MM.1S (cell line): ENCODE measurements around the gene DNAJC8.

Experiments
- EZH2 ChIP-seq: fragments of 300-600 bp; sonication (generic); optimal IDR thresholded peaks from 2 replicates; pipeline ENCODE3; 2017; ENCODE audit warnings: low read depth, mild to moderate bottlenecking, antibody characterized with exemption, low read length, mixed read lengths
- EZH2phosphoT487 ChIP-seq: fragments of 300-600 bp; sonication (generic); IDR thresholded peaks from 2 replicates; pipeline ENCODE4 v1.6.1; 2018; ENCODE audit warnings: antibody characterized with exemption, low read length
- TF ChIP-seq, protein P1 (sequence below): fragments of 300-600 bp; sonication (generic); IDR thresholded peaks from 2 replicates; pipeline ENCODE4 v1.5.1; 2016; ENCODE audit warnings: antibody characterized with exemption, low read length, mixed read lengths

DNA sequence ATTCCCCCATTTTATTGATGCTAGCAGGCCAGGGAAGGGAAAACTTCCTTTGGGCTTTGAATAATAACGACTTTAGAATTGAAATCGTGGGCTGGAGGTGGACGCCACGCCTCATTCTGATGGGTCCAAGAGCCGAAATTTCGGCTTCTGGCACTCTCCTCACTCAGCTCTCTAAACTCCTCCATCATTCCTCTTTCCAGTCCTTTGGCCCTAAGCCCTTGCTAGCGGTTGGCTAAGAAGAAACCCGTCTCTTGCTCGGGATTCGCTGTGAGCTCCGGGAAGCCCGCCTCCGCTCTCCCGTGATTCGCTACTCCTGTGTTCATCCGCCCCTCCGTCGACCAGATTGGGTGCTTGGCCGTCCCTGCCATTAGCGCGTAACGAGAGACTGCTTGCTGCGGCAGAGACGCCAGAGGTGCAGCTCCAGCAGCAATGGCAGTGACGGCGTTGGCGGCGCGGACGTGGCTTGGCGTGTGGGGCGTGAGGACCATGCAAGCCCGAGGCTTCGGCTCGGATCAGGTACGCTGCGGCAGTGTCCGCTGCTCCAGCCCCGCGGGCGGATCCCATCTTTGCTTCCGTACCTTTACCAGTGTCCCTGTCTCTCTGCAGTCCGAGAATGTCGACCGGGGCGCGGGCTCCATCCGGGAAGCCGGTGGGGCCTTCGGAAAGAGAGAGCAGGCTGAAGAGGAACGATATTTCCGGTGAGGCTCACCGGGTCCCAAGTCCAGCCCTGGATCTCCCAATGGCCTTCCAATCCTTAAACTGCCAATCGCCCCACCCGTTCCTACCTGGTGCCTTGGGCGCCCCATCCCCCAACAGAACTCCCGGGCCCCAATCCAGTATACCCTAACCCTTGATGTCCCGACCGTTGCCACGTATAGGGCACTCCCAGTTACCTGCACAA lies 3.2 kb upstream of the DNAJC8 start, which contains the start of gene ATP5IF1:
- TF ChIP-seq, protein P1, sequence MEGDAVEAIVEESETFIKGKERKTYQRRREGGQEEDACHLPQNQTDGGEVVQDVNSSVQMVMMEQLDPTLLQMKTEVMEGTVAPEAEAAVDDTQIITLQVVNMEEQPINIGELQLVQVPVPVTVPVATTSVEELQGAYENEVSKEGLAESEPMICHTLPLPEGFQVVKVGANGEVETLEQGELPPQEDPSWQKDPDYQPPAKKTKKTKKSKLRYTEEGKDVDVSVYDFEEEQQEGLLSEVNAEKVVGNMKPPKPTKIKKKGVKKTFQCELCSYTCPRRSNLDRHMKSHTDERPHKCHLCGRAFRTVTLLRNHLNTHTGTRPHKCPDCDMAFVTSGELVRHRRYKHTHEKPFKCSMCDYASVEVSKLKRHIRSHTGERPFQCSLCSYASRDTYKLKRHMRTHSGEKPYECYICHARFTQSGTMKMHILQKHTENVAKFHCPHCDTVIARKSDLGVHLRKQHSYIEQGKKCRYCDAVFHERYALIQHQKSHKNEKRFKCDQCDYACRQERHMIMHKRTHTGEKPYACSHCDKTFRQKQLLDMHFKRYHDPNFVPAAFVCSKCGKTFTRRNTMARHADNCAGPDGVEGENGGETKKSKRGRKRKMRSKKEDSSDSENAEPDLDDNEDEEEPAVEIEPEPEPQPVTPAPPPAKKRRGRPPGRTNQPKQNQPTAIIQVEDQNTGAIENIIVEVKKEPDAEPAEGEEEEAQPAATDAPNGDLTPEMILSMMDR = no peak
- TF ChIP-seq EZH2 (no peak), EZH2phosphoT487 (no peak)
